ENCODE data around the gene WNT6.
"Not testable (repeated sequence)": the region's sequence is repeated elsewhere in the genome, so short reads cannot be mapped to it uniquely, and the experiment has no call there.

WNT6 gene

GRCh38 chr2:218831378-218831990 is 28.1 kb upstream of the WNT6 start, which contains the start of gene PRKAG3:
TSS of gene PRKAG3 (minus strand) at chr2:218831803.
- DNase-seq = no peak

GRCh38 chr2:218832081-218832480 is 27.5 kb upstream of the WNT6 start:
- no peak for DNase-seq

- no peak for DNase-seq
Observed at GRCh38 chr2:218832520-218832919, 27.1 kb upstream of the WNT6 start.

- DNase-seq = no peak
Observed at GRCh38 chr2:218833023-218833609, 26.5 kb upstream of the WNT6 start.

GRCh38 chr2:218834685-218835084 is 24.9 kb upstream of the WNT6 start:
- DNase-seq = no peak

- no peak for DNase-seq
Observed at GRCh38 chr2:218837495-218837894, 22.1 kb upstream of the WNT6 start.

- no peak for DNase-seq
Observed at GRCh38 chr2:218839430-218839829, 20.2 kb upstream of the WNT6 start.

GRCh38 chr2:218839888-218840287 is 19.7 kb upstream of the WNT6 start:
- no peak for DNase-seq

GRCh38 chr2:218844334-218844733 is 15.3 kb upstream of the WNT6 start:
- not testable (repeated sequence) for DNase-seq

GRCh38 chr2:218846963-218847362 is 12.6 kb upstream of the WNT6 start:
- DNase-seq = not testable (repeated sequence)

- DNase-seq = no peak
Observed at GRCh38 chr2:218849721-218850120, 9.9 kb upstream of the WNT6 start.

GRCh38 chr2:218850796-218851195 is 8.8 kb upstream of the WNT6 start:
- no peak for DNase-seq

- DNase-seq = no peak
Observed at GRCh38 chr2:218851286-218851685, 8.3 kb upstream of the WNT6 start.

- peak; percentile 38 for DNase-seq
Observed at GRCh38 chr2:218852911-218853667, 6.5 kb upstream of the WNT6 start.

GRCh38 chr2:218853766-218854165 is 5.8 kb upstream of the WNT6 start:
- no peak for DNase-seq

GRCh38 chr2:218854860-218855259 is 4.7 kb upstream of the WNT6 start:
- no peak for DNase-seq

- DNase-seq = no peak
Observed at GRCh38 chr2:218855305-218856166, 4.1 kb upstream of the WNT6 start.

GRCh38 chr2:218856167-218856895 is 3.3 kb upstream of the WNT6 start:
- no peak for DNase-seq

- no peak for DNase-seq
Observed at GRCh38 chr2:218856896-218857243, 2.7 kb upstream of the WNT6 start.

- DNase-seq = no peak
Observed at GRCh38 chr2:218857371-218858137, 2.1 kb upstream of the WNT6 start.

GRCh38 chr2:218858138-218858445 is 1.5 kb upstream of the WNT6 start:
- no peak for DNase-seq

All from KG1 (cell line).